Glomerular visceral epithelial cell (primary cell): ENCODE measurements around the gene ST8SIA1.
"Not testable (repeated sequence)": the region's sequence is repeated elsewhere in the genome, so short reads cannot be mapped to it uniquely, and the experiment has no call there.

Experiments used
- DNase-seq: peaks from one replicate; pipeline ENCODE4 v3.0.0-alpha.2; 2016; ENCODE audit errors: extremely low spot score

The ST8SIA1 gene

DNA sequence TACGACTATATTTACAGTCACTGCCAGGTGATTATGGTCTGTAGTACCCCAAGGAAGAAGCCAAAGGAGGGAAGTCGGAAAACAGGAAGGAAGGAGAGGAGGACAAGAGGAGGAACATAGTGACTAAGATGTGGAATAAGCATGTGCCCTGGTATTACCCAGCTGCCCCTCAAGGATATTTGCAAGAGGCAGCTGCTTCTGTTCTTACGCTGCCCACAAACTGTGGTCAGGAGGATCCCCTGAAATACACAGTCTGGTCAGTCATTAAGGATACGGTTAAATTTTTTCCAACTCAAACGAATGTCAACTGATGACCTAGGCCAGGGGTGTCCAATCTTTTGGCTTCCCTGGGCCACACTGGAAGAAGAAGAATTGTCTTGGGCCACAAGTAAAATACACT is 162.0 kb downstream of the ST8SIA1 start:
- no peak for DNase-seq

- no peak for DNase-seq
These were observed 165.1 kb downstream of the ST8SIA1 start for GRCh38 chr12:22169376-22169775.

DNA sequence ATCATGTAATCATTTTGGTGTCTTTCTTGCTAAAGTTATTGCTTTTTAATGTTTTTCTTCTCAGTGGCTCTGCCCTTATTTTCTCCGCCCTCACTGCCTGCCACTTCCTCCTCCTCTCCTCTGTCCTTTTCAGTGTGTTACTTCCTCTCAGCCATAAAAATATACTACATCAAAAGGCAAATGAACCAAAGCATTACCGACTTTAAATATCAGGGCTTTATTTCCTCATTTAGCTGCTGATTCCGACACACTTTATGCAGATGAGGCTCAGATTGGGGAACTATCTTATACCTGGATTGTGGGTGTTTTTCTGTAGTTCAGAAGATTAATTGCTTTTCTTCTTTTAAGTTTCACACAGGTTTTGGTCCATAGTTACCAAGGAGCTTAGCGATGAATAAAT is 170.4 kb downstream of the ST8SIA1 start:
- DNase-seq: no peak

GRCh38 chr12:22163594-22163993 is 170.9 kb downstream of the ST8SIA1 start:
- no peak for DNase-seq

DNA sequence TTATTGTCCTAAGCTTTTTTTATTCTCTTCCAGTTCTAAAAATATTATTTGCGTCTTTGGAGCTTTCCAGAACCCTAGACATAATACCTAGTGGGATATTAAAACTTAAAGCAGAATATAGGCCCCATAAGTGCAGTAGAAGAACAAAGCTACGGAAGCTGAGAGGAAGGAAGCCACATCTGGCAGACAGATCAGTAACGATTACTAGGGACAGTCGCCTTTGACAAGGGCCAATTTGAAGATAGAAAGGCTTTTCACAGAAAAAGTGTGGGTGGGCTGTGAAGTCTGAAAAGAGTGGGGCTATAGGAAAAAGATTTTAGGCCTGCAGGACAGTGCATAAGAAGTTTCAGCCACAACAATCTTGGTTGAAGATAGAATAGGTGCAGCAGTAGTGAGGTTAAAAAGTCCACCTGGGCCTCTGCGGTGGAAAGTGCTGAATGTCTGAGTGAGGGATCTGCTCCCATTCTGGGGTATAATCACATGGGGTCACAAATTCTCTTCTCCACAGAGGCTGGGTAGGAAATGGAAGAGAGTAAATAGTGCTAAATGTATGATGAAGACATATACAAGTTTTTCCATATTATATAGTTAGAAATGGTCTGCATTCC is 174.0 kb downstream of the ST8SIA1 start:
- no peak for DNase-seq

- DNase-seq: not testable (repeated sequence)
These were observed 185.2 kb downstream of the ST8SIA1 start for GRCh38 chr12:22149286-22149685.

DNA sequence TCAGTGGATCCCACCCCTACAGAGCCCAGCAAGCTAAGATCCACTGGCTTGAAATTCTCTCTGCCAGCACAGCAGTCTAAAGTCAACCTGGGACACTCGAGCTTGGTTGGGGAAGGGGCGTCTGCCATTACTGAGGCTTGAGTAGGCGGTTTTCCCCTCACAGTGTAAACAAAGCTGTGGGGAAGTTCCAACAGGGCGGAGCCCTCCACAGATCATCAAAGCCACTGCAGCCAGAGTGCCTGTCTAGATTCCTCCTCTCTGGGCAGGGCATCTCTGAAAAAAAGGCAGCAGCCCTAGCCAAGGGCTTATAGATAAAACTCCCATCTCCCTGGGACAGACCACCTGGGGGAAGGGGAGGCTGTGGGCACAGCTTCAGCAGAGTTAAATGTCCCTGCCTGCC is 187.8 kb downstream of the ST8SIA1 start:
- DNase-seq: not testable (repeated sequence)
